GM12864 (cell line): Measurements from ENCODE around the gene TXNDC16.

Source experiments
- DNase-seq: peaks from one replicate; pipeline ENCODE4 v3.0.0-alpha.2; 2011; ENCODE audit warnings: low read depth
- H3K4me3 ChIP-seq: 2 replicates; pipeline ENCODE4 v1.5.1; 2011; ENCODE audit warnings: mild to moderate bottlenecking, low read depth, low read length, control low read depth
- TF ChIP-seq, protein P1 (sequence below): IDR thresholded peaks from 2 replicates; pipeline ENCODE4 v1.5.1; 2011; ENCODE audit warnings: low read depth, mild to moderate bottlenecking, moderate library complexity, low read length, control low read depth, inconsistent platforms; ENCODE audit errors: missing control alignments

Gene TXNDC16

GRCh38 chr14:52413729-52414408 is 138.4 kb downstream of the TXNDC16 start:
- no peak overlapping the region for H3K4me3 ChIP-seq
- DNase-seq = no peak
- TF ChIP-seq, protein P1, sequence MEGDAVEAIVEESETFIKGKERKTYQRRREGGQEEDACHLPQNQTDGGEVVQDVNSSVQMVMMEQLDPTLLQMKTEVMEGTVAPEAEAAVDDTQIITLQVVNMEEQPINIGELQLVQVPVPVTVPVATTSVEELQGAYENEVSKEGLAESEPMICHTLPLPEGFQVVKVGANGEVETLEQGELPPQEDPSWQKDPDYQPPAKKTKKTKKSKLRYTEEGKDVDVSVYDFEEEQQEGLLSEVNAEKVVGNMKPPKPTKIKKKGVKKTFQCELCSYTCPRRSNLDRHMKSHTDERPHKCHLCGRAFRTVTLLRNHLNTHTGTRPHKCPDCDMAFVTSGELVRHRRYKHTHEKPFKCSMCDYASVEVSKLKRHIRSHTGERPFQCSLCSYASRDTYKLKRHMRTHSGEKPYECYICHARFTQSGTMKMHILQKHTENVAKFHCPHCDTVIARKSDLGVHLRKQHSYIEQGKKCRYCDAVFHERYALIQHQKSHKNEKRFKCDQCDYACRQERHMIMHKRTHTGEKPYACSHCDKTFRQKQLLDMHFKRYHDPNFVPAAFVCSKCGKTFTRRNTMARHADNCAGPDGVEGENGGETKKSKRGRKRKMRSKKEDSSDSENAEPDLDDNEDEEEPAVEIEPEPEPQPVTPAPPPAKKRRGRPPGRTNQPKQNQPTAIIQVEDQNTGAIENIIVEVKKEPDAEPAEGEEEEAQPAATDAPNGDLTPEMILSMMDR = no peak

GRCh38 chr14:52412426-52412825 is 139.9 kb downstream of the TXNDC16 start:
- no peak for DNase-seq
- H3K4me3 ChIP-seq = no peak overlapping the region
- TF ChIP-seq, protein P1 = no peak

DNA sequence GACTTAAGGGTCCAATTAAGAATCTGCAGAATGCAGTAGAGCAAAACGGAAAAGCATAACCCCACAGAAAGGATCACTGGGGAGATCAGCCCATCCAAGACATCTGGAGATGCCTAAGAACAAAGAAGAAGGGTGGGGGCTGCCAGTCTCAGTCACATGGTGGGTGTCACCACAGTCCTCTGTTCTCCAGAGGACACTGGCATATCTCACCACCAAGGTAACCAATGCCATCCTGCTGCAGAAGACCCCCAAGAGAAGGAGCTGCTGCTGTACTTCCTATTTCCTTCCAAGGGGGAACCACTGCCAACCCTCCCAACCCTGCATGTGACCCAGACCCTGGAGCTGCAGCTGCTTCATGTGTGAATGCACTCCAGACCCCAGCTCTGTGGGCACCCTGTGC is 147.0 kb downstream of the TXNDC16 start:
- no peak for DNase-seq
- TF ChIP-seq, protein P1 = no peak
- H3K4me3 ChIP-seq = no peak overlapping the region

GRCh38 chr14:52402812-52403526 is 149.3 kb downstream of the TXNDC16 start:
- TF ChIP-seq, protein P1 = no peak
- H3K4me3 ChIP-seq = no peak overlapping the region
- DNase-seq = no peak

GRCh38 chr14:52400846-52401245 is 151.5 kb downstream of the TXNDC16 start:
- no peak overlapping the region for H3K4me3 ChIP-seq
- no peak for DNase-seq
- TF ChIP-seq, protein P1 = no peak

DNA sequence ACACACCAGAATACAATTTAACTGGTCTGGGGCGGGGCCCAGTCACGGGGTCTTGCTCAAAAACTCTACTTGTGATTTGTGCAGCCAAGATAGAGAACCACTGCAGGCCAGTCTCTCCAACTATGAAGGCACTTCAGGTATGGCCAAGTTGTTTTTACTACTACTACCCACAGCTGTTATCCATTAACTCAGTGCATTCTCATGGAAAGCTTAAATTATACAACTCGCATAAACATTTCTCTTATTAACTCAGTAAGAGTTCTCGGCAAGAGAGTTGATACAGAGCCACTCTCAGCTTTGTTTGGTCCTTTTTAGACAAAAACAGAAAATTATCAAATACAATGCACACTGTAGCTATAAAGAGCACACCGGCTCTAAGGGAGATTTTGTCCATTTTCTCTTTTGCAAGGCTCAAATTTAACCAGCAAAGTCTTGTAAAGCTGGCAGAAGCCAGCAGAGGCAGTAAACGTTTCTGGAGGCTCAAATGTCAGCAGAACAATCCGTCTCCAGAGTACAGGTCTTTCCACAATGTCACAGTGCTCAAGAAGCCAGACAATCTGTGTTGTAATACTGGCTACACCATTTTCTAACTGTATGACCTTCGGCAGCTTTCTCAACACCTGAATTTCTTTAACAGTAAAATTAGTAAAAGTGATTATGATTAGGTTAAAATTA is 152.2 kb downstream of the TXNDC16 start:
- no peak overlapping the region for H3K4me3 ChIP-seq
- DNase-seq = no peak
- TF ChIP-seq, protein P1 = no peak
